Immature natural killer cell (primary cell): ENCODE results near the gene TMTC4. TPM values are rescaled to one million over a fixed set of nuclear protein-coding genes. Genes with fewer than 3 reads are reported as not detected.
"Not testable (repeated sequence)": the region's sequence is repeated elsewhere in the genome, so short reads cannot be mapped to it uniquely, and the experiment has no call there.

Experiments
- DNase-seq, 3 donors: peaks; one replicate each; pipeline ENCODE4 v3.0.0; 2022; ENCODE audit warnings: mixed read lengths in 1 of 3
- H3K27ac Mint-ChIP-seq, 6 donors: one replicate each; pipeline ENCODE4 v1.8.0; 2020; ENCODE audit warnings: mixed read lengths in 6 of 6, mild to moderate bottlenecking in 5 of 6, inconsistent platforms in 4 of 6, moderate library complexity in 3 of 6
- H3K27me3 Mint-ChIP-seq, 3 donors: one replicate each; pipeline ENCODE4 v1.8.0; 2020 to 2021; ENCODE audit warnings: low read depth in 3 of 3, mild to moderate bottlenecking in 3 of 3, mixed read lengths in 3 of 3, moderate library complexity in 3 of 3, inconsistent platforms in 1 of 3
- H3K36me3 Mint-ChIP-seq, 3 donors: one replicate each; pipeline ENCODE4 v1.8.0; 2020; ENCODE audit warnings: mixed read lengths in 3 of 3, inconsistent platforms in 2 of 3, mild to moderate bottlenecking in 2 of 3
- H3K4me1 Mint-ChIP-seq, 2 donors: one replicate each; pipeline ENCODE4 v1.8.0; 2020; ENCODE audit warnings: inconsistent platforms in 2 of 2, mild to moderate bottlenecking in 2 of 2, mixed read lengths in 2 of 2, moderate library complexity in 1 of 2
- H3K4me3 Mint-ChIP-seq, 5 donors: one replicate each; pipeline ENCODE4 v1.8.0; 2020; ENCODE audit warnings: mild to moderate bottlenecking in 5 of 5, mixed read lengths in 5 of 5, inconsistent platforms in 3 of 5, moderate library complexity in 3 of 5
- H3K9me3 Mint-ChIP-seq, 6 donors: one replicate each; pipeline ENCODE4 v1.8.0; 2020; ENCODE audit warnings: mild to moderate bottlenecking in 6 of 6, mixed read lengths in 6 of 6, inconsistent platforms in 4 of 6, moderate library complexity in 3 of 6
- polyA plus RNA-seq, 3 donors: library from polyadenylated mRNA; unstranded; fragments of 300-500 nt; fragmentation: Illumina TruSeq; gene quantifications; one replicate each; pipeline ENCODE4 v1.2.3, GENCODE V29; 2021

Gene TMTC4
- polyA plus RNA-seq, 3 donors from 2014 or later: 2.2 to 6.5 (median 5.8) TPM

- DNase-seq: no peak
- peak overlapping the region in 4 of 5 donors; percentile 18 to 56 (median 28) for H3K4me3 Mint-ChIP-seq
- H3K27ac Mint-ChIP-seq: peak overlapping the region in 4 of 6 donors; percentile 32 to 72 (median 60)
- no peaks in the 10 kb centered on the region for H3K9me3 Mint-ChIP-seq
- H3K36me3 Mint-ChIP-seq: peaks cover 17 to 43% (median 27%) of the 10 kb centered on the region in 3 donors
- peaks cover 19 to 22% of the 10 kb centered on the region in 2 donors for H3K4me1 Mint-ChIP-seq
- peaks cover 0 to 3% (median 0%) of the 10 kb centered on the region in 3 donors for H3K27me3 Mint-ChIP-seq
Measured at GRCh38 chr13:100581030-100581429, 93.6 kb downstream of the TMTC4 start.

DNA sequence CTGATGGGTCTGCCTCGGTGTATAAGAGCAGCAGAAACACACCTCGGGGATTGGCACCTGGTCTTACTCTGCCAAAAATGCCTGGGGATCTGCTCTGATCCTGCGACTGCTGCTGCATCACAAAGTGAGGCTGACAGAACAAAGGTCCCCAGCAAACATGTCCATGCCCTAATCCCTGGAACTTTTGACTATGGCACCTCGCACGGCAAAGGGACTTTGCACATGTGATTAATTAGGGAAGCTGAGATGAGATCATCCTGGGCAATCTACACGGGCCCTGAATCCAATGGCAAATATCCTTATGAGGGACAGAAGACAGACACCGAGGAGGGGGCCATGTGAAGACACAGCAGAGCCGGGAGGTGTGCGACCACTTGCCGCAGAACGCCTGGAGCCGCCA lies 94.5 kb downstream of the TMTC4 start:
- H3K27ac Mint-ChIP-seq: no peak overlapping the region
- H3K4me1 Mint-ChIP-seq: peaks cover 21 to 24% of the 10 kb centered on the region in 2 donors
- H3K27me3 Mint-ChIP-seq: peaks cover 0 to 3% (median 0%) of the 10 kb centered on the region in 3 donors
- peaks cover 17 to 44% (median 27%) of the 10 kb centered on the region in 3 donors for H3K36me3 Mint-ChIP-seq
- DNase-seq: no peak
- no peak overlapping the region for H3K4me3 Mint-ChIP-seq
- H3K9me3 Mint-ChIP-seq: no peaks in the 10 kb centered on the region

DNA sequence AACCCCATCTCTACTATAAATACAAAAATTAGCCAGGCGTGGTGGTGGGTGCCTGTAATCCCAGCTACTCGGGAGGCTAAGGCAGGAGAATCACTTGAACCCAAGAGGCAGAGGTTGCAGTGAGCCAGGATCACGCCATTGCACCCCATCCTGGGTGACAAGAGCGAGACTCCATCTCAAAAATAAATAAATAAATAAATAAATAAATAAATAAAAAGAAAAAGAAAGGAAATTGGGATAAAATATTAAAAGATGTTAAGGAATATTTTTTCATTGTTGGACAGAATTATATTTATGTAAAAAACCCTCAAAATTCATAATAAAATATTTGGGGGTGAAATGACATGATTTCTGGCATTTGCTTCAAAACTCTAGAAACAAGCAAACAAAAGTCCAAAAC lies 97.4 kb downstream of the TMTC4 start:
- Mint-ChIP-seq H3K4me1 (peaks cover 34 to 45% of the 10 kb centered on the region in 2 donors), H3K36me3 (peaks cover 11 to 41% (median 22%) of the 10 kb centered on the region in 3 donors)
- H3K4me3 Mint-ChIP-seq, DNase-seq, H3K9me3 Mint-ChIP-seq, H3K27ac Mint-ChIP-seq, H3K27me3 Mint-ChIP-seq: not testable (repeated sequence)

DNA sequence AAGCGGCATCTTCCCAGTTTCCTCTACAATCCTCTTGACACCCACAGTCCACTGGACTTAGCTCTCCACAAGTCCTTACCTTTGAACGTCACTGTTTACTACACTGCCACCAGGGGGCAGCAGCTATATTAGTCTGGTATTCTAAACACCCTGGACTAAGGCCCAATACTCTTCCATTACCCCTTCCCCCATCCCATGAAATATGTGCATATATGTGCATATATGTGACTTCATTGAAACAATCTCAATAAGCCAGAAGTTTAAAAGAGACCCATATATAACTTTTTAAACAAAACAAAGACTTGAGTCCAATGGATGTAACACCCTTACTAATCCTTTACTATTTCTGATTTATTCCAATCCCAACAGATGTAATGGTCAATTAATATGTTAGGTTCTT lies 101.5 kb downstream of the TMTC4 start:
- Mint-ChIP-seq H3K4me3 (no peak overlapping the region), H3K36me3 (peaks cover under 1 to 22% (median 13%) of the 10 kb centered on the region in 3 donors), H3K9me3 (no peaks in the 10 kb centered on the region), H3K27me3 (peaks cover 0 to 1% (median 0%) of the 10 kb centered on the region in 3 donors), H3K27ac (no peak overlapping the region), H3K4me1 (peaks cover 15 to 26% of the 10 kb centered on the region in 2 donors)
- DNase-seq: peak; percentile 59 to 69 (median 69)

GRCh38 chr13:100566543-100566942 lies 108.1 kb downstream of the TMTC4 start:
- no peak for DNase-seq
- peaks cover 11 to 18% (median 17%) of the 10 kb centered on the region in 3 donors for H3K36me3 Mint-ChIP-seq
- H3K27ac Mint-ChIP-seq: peak overlapping the region in 1 of 6 donors; percentile 83
- H3K9me3 Mint-ChIP-seq: peaks cover 0 to 2% (median 0%) of the 10 kb centered on the region in 6 donors
- H3K27me3 Mint-ChIP-seq: no peaks in the 10 kb centered on the region
- H3K4me1 Mint-ChIP-seq: no peaks in the 10 kb centered on the region
- H3K4me3 Mint-ChIP-seq: no peak overlapping the region

DNA sequence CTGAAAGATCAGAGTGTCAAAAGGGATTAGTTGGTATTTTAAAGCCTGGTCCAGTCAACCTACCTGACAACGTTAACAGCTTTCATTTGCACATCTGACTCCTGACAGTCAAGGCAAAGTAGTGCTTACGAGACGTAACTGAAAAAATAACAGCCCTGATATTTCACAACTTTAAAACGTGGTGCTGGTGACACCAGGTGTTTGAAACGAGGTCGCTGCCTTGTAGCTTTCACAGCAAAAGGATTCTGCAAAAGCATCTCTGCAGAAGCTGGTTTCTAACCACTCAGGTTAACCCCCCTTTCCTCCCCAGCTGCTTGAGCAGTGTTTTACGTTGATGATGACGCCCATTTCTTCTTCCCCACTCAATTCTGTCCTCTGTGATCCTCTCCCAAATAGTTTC lies 109.3 kb downstream of the TMTC4 start:
- peaks cover 11 to 18% (median 17%) of the 10 kb centered on the region in 3 donors for H3K36me3 Mint-ChIP-seq
- H3K27me3 Mint-ChIP-seq: peaks cover 0 to 1% (median 0%) of the 10 kb centered on the region in 3 donors
- no peaks in the 10 kb centered on the region for H3K4me1 Mint-ChIP-seq
- peak overlapping the region in 1 of 6 donors; percentile 9 for H3K27ac Mint-ChIP-seq
- peaks cover 0 to 2% (median 0%) of the 10 kb centered on the region in 6 donors for H3K9me3 Mint-ChIP-seq
- DNase-seq: no peak
- no peak overlapping the region for H3K4me3 Mint-ChIP-seq

DNA sequence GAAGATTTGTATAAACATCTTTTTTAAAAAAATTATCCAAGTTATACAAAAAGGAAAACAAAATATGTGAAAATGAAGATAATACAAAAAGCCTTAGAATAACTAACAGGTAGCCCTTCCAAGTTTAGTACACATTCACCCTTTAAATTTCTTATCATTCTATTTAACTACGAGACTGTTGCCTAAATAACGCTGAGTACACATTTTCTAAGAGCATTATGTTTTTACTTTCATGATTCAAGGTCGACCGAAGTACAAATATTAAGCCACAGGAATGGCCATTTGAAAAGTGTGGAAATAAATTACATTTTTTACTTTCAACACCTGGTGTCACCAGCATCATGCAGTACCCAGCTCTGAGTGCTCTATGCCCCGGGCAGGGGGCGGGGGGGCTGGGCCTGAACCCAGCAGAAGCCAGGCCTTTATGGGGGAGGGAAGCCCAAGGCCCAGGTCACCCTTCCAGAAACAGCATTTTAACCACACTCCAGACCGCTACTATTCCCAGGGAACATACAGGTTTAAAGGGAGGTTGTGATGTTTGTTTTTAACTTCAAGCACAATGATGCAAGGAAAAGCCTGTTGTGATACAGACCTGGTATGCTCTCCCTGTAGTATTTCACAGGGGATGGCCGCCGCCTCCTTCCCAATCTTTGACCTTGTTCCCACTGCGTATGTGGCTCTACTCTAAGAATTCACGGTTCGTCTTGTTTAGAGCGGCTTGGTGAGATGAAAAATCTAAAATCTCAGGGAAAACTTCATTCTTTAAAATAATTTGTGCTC lies 110.0 kb downstream of the TMTC4 start:
- Mint-ChIP-seq H3K9me3 (peaks cover 0 to 2% (median 0%) of the 10 kb centered on the region in 6 donors), H3K36me3 (peaks cover 11 to 14% (median 13%) of the 10 kb centered on the region in 3 donors), H3K4me1 (no peaks in the 10 kb centered on the region), H3K27me3 (peaks cover 0 to 1% (median 0%) of the 10 kb centered on the region in 3 donors), H3K27ac (no peak overlapping the region), H3K4me3 (no peak overlapping the region)
- DNase-seq: no peak

DNA sequence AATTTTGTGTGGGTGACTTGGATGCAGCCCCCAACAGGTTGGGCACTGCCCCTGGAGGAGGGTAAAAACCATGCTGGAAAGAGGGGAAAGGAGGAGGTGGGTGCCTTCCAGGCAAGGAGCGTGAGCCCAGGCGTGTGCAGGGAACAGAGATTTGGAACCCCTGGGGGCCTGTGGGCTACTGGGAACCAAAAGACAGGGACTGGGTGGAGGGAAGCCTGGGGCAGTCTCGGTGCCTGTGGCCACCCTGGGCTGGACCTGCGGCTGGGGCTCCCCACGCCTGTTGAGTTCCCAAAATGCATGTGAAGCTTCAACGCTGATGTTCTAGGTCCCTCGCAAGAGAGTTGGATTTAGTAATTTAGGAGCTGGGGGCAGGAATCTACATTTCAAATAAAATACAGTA lies 110.8 kb downstream of the TMTC4 start:
- H3K27me3 Mint-ChIP-seq: peaks cover 0 to 1% (median 0%) of the 10 kb centered on the region in 3 donors
- no peaks in the 10 kb centered on the region for H3K4me1 Mint-ChIP-seq
- no peak overlapping the region for H3K4me3 Mint-ChIP-seq
- H3K9me3 Mint-ChIP-seq: peaks cover 0 to 2% (median 0%) of the 10 kb centered on the region in 6 donors
- DNase-seq: no peak
- no peak overlapping the region for H3K27ac Mint-ChIP-seq
- H3K36me3 Mint-ChIP-seq: peaks cover 11 to 14% (median 12%) of the 10 kb centered on the region in 3 donors

DNA sequence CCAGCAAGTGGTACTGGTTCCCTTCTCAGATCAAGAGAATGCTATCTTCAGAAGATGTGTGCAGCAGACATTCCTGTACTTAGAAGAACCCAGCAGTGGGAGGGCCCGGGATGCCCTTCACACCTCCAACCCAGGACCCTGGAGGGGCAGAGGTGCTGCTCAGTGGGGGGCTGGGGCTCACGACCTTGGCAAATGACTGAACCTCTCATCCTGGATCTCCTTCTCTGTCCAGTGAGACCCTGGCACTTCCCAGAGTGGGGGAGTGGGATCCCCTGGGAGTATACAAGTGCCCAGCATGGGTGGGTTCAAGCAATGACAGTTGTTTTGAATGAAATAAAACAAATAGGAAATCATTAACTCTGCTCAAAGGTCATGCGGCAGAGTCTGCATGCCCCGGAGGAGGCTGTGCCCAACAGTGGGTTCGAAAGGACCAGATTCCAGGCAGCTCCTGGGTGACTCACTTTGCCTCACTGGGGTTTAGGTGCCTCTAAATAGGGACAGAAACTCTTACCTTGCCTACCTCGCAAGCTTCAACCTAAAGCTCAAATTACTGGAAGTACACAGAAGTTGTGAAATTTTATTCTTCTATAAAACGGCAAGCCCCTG lies 112.9 kb downstream of the TMTC4 start:
- Mint-ChIP-seq H3K27ac (no peak overlapping the region), H3K36me3 (peaks cover under 1 to 16% (median 12%) of the 10 kb centered on the region in 3 donors), H3K4me3 (no peak overlapping the region), H3K4me1 (no peaks in the 10 kb centered on the region), H3K27me3 (peaks cover 0 to 3% (median 0%) of the 10 kb centered on the region in 3 donors), H3K9me3 (peaks cover 0 to 2% (median 0%) of the 10 kb centered on the region in 6 donors)
- DNase-seq: no peak

GRCh38 chr13:100561158-100561499 lies 113.5 kb downstream of the TMTC4 start:
- no peaks in the 10 kb centered on the region for H3K9me3 Mint-ChIP-seq
- peaks cover 0 to 11% (median 8%) of the 10 kb centered on the region in 3 donors for H3K36me3 Mint-ChIP-seq
- peaks cover 0 to 3% (median 0%) of the 10 kb centered on the region in 3 donors for H3K27me3 Mint-ChIP-seq
- no peak overlapping the region for H3K27ac Mint-ChIP-seq
- no peak overlapping the region for H3K4me3 Mint-ChIP-seq
- no peak for DNase-seq
- H3K4me1 Mint-ChIP-seq: no peaks in the 10 kb centered on the region

GRCh38 chr13:100560498-100561157 lies 114.0 kb downstream of the TMTC4 start:
- Mint-ChIP-seq H3K4me1 (no peaks in the 10 kb centered on the region), H3K27ac (no peak overlapping the region), H3K36me3 (peaks cover 0 to 9% (median 5%) of the 10 kb centered on the region in 3 donors), H3K27me3 (peaks cover 0 to 3% (median 0%) of the 10 kb centered on the region in 3 donors), H3K4me3 (no peak overlapping the region), H3K9me3 (no peaks in the 10 kb centered on the region)
- no peak for DNase-seq

DNA sequence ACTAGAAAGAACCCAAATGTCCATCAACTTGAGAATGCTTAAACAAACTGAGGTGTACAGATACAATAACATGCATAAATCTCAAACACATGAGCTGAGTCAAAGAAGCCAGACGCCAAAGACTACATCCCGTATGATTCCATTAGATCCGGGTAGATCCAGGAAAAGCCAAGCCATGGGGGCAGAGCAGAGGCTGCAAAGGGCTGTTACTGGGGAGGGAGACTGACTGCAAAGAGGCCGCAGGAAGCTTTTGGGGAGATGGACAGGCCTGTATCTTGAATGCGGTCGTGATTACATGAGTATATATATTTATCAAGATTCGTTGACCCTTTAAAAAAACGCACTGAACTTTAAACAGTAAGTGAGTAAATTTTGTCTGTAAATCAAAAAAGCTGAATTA lies 114.7 kb downstream of the TMTC4 start:
- no peaks in the 10 kb centered on the region for H3K4me1 Mint-ChIP-seq
- no peak overlapping the region for H3K27ac Mint-ChIP-seq
- H3K4me3 Mint-ChIP-seq: no peak overlapping the region
- H3K9me3 Mint-ChIP-seq: no peaks in the 10 kb centered on the region
- no peak for DNase-seq
- peaks cover 0 to 3% (median 0%) of the 10 kb centered on the region in 3 donors for H3K27me3 Mint-ChIP-seq
- peaks cover 0 to 6% (median 3%) of the 10 kb centered on the region in 3 donors for H3K36me3 Mint-ChIP-seq
